ENCODE results near the gene SESTD1. TPM values are rescaled to one million over a fixed set of nuclear protein-coding genes. Genes with fewer than 3 reads are reported as not detected.

Gene SESTD1
- total RNA-seq, 1 experiment from 2014 or later, result 26.6 TPM

- H3K4me2 ChIP-seq (ENCODE audit: low read length), result no peak overlapping the region
- H3K79me2 ChIP-seq (ENCODE audit: insufficient read depth, low read length), result peaks cover 30% of the 10 kb centered on the region
- no peaks in the 10 kb centered on the region for H3K9me2 ChIP-seq (ENCODE audit: insufficient read depth)
- no peak overlapping the region for H3K9ac ChIP-seq (ENCODE audit: low read length)
- no peaks in the 10 kb centered on the region for H3K27me3 ChIP-seq (ENCODE audit: insufficient read depth, low read length)
- peak in 1 of 3 experiments; percentile 44; a peak in 2 of 6 replicates for TF ChIP-seq CTCF (IDR thresholded peaks at IDR 0.05 in 2 of 3, conservative IDR thresholded peaks at IDR 0.05 in 1 of 3; ENCODE audit: borderline replicate concordance in 1 of 3, insufficient read depth in 1 of 3, low read depth in 2 of 3, low read length in 2 of 3)
- TF ChIP-seq ELF1 (IDR thresholded peaks at IDR 0.05; ENCODE audit: borderline replicate concordance, low read depth), result no peak
- no TSS peak for BruUV-seq (replicated peaks)
- ChIA-PET CTCF (no interaction called here), POLR2A (no interaction called here), RAD21 (ENCODE audit: low non-redundant PET in 1 of 2, low total read pairs in 2 of 2, uncharacterized antibody in 2 of 2, unreplicated experiment in 2 of 2) (no interaction called here)
- H3K4me1 ChIP-seq (ENCODE audit: control insufficient read depth in 1 of 2, insufficient read depth in 2 of 2, low read length in 2 of 2), result peaks cover 8 to 18% of the 10 kb centered on the region in 2 experiments; a peak in 3 of 4 replicates
- H3K4me3 ChIP-seq (replicated peaks in 1 of 2; ENCODE audit: low read depth in 1 of 2, low read length in 2 of 2), result no peak overlapping the region
- intact Hi-C loops (cut with micrococcal nuclease), result no loop called here
- no peak for ATAC-seq
- no peak overlapping the region for H2AFZ ChIP-seq (ENCODE audit: low read depth, low read length, poor library complexity, severe bottlenecking)
- H3K36me3 ChIP-seq (ENCODE audit: control insufficient read depth in 1 of 2, insufficient read depth in 2 of 2, low read length in 2 of 2), result no peaks in the 10 kb centered on the region
- no peaks in the 10 kb centered on the region for H3K9me3 ChIP-seq (ENCODE audit: control insufficient read depth in 1 of 2, insufficient read depth in 1 of 2, low read depth in 1 of 2, low read length in 2 of 2)
- DNase-seq (ENCODE audit: low read depth, low spot score), result no peak
- no peaks in the 10 kb centered on the region for H4K20me1 ChIP-seq (ENCODE audit: insufficient read depth)
- no peak overlapping the region for H3K27ac ChIP-seq (ENCODE audit: low read depth, low read length)
Observed at GRCh38 chr2:179261151-179261825, 3.3 kb downstream of the SESTD1 start.

DNA sequence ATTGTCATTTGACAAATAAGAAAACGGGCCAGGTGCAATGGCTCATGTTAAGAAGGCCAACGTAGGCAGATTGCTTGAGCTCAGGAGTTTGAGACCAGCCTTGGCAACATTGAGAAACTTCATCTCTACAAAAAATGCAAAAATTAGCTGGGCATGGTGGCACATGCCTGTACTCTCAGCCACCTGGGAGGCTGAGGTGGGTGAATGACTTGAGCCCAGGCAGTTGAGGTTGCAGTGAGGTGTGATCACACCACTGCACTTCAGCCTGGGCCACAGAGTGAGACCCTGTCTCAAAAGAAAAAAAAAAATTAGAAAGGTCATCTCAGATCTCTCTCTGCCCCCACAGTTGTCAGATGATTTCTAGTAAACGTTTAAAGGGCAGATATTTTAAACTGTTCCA, 4.4 kb downstream of the SESTD1 start:
- Histone ChIP-seq H3K9ac (ENCODE audit: low read length) (no peak overlapping the region), H3K9me3 (ENCODE audit: control insufficient read depth in 1 of 2, insufficient read depth in 1 of 2, low read depth in 1 of 2, low read length in 2 of 2) (no peaks in the 10 kb centered on the region), H3K36me3 (ENCODE audit: control insufficient read depth in 1 of 2, insufficient read depth in 2 of 2, low read length in 2 of 2) (no peaks in the 10 kb centered on the region), H3K79me2 (ENCODE audit: insufficient read depth, low read length) (peaks cover 30% of the 10 kb centered on the region), H3K4me1 (ENCODE audit: control insufficient read depth in 1 of 2, insufficient read depth in 2 of 2, low read length in 2 of 2) (peaks cover 8 to 17% of the 10 kb centered on the region in 2 experiments; a peak in 3 of 4 replicates), H3K27ac (ENCODE audit: low read depth, low read length) (no peak overlapping the region), H3K9me2 (ENCODE audit: insufficient read depth) (no peaks in the 10 kb centered on the region), H3K4me3 (replicated peaks in 1 of 2; ENCODE audit: low read depth in 1 of 2, low read length in 2 of 2) (no peak overlapping the region), H2AFZ (ENCODE audit: low read depth, low read length, poor library complexity, severe bottlenecking) (no peak overlapping the region), H3K27me3 (ENCODE audit: insufficient read depth, low read length) (no peaks in the 10 kb centered on the region), H4K20me1 (ENCODE audit: insufficient read depth) (no peaks in the 10 kb centered on the region), H3K4me2 (ENCODE audit: low read length) (no peak overlapping the region)
- ATAC-seq, result no peak
- no peak for DNase-seq (ENCODE audit: low read depth, low spot score)
- intact Hi-C loops (cut with micrococcal nuclease), result no loop called here
- CTCF ChIA-PET, result no interaction called here
- TF ChIP-seq FOSL1 (IDR thresholded peaks at IDR 0.05; ENCODE audit: low read depth), result no peak
- TF ChIP-seq ELF1 (IDR thresholded peaks at IDR 0.05; ENCODE audit: borderline replicate concordance, low read depth), result no peak
- TF ChIP-seq YY1 (IDR thresholded peaks at IDR 0.05; ENCODE audit: extremely low read depth, insufficient replicate concordance, low read depth, low read length), result no peak
- TF ChIP-seq EZH2phosphoT487 (IDR thresholded peaks at IDR 0.05; ENCODE audit: borderline replicate concordance), result no peak
- no peak for TF ChIP-seq RAD21 (IDR thresholded peaks at IDR 0.05; ENCODE audit: low read depth)
- TF ChIP-seq EZH2 (IDR thresholded peaks at IDR 0.05), result no peak
- TF ChIP-seq POLR2A (IDR thresholded peaks at IDR 0.05; ENCODE audit: borderline replicate concordance, extremely low read depth, insufficient read depth, insufficient read length), result no peak
- TF ChIP-seq, protein P1, sequence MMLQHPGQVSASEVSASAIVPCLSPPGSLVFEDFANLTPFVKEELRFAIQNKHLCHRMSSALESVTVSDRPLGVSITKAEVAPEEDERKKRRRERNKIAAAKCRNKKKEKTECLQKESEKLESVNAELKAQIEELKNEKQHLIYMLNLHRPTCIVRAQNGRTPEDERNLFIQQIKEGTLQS (IDR thresholded peaks at IDR 0.05), result no peak
- TF ChIP-seq POLR2AphosphoS5 (IDR thresholded peaks at IDR 0.05; ENCODE audit: low read depth, low read length), result no peak
- TF ChIP-seq CEBPB (IDR thresholded peaks at IDR 0.05; ENCODE audit: low read depth), result no peak
- no TSS peak for BruUV-seq (replicated peaks)
- RAD21 ChIA-PET (ENCODE audit: low non-redundant PET in 1 of 2, low total read pairs in 2 of 2, uncharacterized antibody in 2 of 2, unreplicated experiment in 2 of 2), result no interaction called here
- POLR2A ChIA-PET, result no interaction called here

All from HCT116 (cell line).